Measurements from ENCODE around the gene WIPF3.
"Not testable (repeated sequence)": the region's sequence is repeated elsewhere in the genome, so short reads cannot be mapped to it uniquely, and the experiment has no call there.

The WIPF3 gene

DNA sequence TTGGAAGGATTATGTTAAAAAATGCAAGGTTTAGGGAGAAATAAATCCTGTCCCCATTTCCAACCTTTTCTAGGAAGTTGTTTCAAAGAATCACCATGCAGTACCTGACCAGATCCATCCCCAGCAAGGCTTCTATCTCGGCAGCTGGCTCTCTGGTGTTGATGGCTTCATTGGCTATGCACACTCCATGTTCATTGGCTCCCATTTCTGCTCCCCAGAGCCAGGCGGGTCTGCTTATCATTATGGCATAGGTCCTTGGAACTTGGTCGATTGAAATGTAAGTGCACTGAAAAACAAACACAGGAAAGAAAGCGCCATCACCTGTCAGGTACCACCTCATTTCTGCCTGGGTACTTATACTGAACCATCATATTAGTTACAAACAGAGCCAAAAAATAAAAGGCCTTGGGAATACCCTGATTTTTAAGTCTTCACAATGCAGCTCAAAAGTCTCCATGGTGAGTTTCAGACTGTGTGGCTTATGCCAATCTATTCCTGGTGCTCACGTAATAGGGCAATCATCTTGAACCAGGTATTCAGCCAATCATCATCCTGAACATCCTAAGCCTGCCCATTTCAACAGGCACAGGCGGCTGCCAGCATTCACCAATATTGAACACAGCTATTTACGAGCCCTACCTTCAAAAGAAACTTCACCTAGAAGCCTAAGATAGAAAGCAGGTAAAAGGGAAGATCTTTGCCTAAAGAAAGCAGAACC lies 148.9 kb downstream of the WIPF3 start:
- no peak for DNase-seq (ENCODE audit: low read depth)

DNA sequence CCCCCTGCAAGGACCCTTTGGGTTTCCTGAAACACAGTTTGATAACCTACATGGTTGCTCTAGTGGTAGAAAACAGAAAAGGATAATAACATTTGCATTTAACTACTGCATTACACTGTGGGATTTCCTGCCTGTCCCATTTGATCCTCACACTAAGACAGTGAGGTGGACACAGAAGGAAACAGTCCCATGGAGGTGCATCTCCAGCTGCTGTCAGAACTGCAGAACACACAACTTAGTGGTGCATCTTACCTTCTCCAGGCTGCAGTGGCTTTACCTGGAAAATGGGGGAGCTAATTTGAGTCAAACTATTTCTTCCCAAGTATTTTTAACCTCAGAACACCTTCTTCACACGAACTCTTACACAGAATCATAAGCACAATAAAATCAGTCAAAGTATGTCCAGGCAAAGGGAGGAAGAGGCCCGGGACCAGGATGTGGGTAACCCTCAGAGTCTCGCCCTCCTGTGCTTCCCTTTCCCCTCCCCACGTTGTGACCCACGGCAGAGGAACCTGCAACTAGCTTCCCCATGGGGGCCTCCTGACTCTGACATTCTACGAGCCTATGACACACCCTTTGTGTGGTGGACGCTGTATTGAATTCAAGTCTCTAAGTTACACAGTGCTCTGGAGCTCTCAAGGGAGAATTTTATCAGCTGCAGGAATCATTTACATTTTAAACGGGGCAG lies 149.6 kb downstream of the WIPF3 start:
- no peak for DNase-seq (ENCODE audit: low read depth)

DNA sequence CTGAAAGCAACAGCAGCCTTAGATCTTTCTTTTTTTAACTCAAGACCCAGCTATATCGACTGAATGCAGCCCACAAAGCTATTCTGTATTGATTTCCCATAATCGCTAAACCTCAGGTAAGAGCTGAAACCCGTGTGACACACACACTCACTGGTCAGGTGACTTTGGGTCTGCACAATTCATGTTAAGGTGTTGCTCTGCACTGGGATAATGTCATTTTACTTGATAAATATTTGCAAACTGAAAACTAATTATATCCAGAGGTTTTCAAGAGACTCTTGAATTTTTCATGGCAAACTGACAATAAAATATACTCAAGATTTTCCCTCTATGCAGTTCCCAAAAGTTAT lies 150.2 kb downstream of the WIPF3 start:
- no peak for DNase-seq (ENCODE audit: low read depth)

DNA sequence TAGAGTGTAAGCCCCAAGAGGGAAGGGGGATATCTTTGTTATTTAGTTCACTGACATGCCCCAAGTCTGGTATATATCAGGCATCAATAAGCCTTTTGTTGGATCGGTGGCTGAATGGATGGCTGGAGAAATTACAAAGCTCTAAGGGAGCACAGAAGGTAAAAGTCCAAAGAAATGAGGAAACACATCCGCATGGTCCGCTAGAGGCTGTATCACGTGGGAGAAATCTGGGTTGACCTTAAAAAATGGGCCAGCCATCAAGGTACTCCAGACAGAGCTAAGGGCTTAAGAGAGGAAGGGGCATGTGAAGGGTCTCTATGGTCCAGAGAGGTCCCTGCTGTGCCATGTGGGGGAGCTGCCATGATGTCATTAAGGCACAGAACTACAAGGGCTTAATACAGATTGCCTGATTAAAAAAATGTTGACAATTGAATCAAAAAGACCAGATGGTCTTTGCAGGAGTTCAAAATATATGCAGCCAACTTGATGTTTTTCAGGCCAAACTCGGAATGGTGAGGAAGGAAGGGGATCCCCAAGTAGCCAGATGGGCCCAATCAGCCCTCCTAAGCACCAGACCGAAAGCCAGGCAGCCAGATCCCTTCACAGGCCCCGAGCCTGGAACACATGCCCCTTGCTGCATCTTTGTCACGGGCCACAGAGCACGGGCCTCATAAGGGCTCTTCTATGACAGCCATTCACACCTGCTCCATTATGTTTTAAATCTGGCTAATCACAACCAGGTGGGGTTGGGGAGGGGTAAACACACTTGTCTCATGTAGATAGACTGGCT lies 151.4 kb downstream of the WIPF3 start:
- DNase-seq (ENCODE audit: low read depth), result no peak

DNA sequence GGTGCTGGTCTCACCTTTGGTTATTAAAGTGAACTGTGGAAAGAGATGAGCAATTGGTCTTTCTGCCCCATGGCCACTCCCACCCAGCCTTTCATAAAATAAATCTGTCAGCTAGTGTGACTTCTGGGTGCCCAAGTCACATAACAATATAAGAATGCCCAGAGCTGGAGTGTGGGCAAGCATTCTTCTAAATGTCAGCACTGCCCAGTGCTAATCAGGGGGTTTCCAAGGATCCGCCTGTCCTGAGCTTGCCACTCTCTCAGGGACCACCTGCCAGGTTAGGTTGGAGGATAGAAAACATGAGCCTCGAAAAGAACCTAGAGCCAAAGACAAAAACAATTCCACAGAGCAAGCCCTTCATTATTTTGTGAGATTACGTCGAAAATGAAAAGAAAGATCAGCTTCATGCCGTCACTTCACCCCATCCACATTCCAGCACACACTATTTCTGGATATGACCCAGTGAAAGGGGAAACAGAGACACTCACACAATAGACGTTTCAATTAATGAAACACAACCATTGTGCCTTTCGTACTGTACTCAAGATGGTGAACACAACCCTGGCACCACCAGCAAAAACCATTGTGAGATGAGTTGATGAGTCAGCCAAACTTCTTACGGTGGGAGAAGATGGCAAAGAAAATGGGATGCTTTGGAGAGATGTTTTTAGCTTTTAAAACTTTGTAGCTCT lies 152.5 kb downstream of the WIPF3 start:
- no peak for DNase-seq (ENCODE audit: low read depth)

DNA sequence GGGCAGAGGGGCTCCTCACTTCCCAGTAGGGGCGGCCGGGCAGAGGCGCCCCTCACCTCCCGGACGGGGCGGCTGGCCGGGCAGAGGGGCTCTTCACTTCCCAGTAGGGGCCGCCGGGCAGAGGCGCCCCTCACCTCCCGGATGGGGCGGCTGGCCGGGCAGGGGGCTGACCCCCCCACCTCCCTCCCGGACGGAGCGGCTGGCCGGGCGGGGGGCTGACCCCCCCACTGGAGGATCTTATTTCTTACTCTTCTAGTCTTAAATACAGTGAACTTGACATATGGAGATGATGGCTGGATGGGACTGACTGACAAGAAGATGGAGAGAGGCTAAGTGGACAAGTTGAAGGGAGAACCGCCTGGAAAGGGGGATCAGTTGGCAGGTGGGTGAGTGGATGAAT lies 155.3 kb downstream of the WIPF3 start:
- not testable (repeated sequence) for DNase-seq (ENCODE audit: low read depth)

DNA sequence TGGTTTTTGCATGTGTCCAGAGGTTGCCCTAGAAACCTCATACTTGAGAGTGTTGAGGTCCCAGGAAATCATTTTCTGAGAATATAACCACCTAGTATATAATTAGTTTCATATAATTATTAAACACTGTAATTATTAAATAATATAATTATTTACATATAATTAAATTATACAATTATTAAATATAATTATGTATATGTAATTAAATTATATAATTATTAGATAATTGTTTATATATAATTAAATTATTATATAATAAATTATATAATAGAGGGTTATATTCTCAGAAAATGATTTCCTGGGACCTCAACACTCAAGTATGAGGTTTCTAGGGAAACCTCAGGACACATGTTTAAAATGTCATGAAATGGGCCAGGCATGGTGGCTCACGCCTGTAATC lies 155.7 kb downstream of the WIPF3 start:
- DNase-seq (ENCODE audit: low read depth), result no peak

DNA sequence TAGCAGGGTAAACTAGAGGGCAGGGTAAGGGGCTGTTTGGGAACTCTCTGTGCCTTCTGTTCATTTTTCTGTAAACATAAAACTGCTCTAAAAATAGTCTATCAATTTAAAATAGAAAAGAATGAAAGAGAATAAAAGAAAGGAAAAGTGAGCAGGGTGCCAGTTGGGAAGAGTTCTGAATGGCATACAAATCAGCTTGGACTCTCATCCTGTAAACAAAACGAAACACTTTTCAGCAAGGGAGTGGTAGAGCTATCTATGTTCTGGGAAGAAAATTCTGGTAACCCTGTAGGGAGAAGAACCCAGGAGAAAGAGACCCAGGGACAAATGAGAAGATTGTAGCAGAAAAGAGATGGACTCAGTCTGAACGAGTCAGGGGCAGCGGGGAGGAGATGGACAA lies 158.7 kb downstream of the WIPF3 start:
- no peak for DNase-seq (ENCODE audit: low read depth)

Measured in ELR (cell line).